Heart left ventricle (tissue), 13 donors: ENCODE measurements around the gene TMEM31.

Source experiments
- POLR2A ChIP-seq, 2 donors: fragments of 450-650 bp; IDR thresholded peaks; one replicate each; pipeline ENCODE4 v1.6.1; 2017; ENCODE audit warnings: antibody characterized with exemption in 2 of 2, mild to moderate bottlenecking in 2 of 2, moderate library complexity in 2 of 2
- TF ChIP-seq, protein P1 (sequence below), 12 donors: fragments of 200-600 bp; sonication (generic) in 4 of 12; IDR thresholded peaks; one replicate each; pipeline versions ENCODE4 v1.5.0 to v1.8.0; 2018 to 2022; ENCODE audit warnings: antibody characterized with exemption in 12 of 12, mild to moderate bottlenecking in 5 of 12
- donor health status: ischemic (EF 13 %, LVEDD 7.1; RV severe dilation, severe dysfunction).
- donor health status: DM: no; HTN: yes; CAD: no.
- donor health status: DM: no; HTN: no; CAD: no.
- donor health status: ischemic (EF 25% LVEDD 6.9; RV normal size, moderate dysfunction).
- donor health status: ischemic (EF 25% LVEDD 5.7; RV mildly dilated, moderate dysfunction).
- donor health status: ischemic (EF 35%, LVEDD 5.7; RV mildly dilated, moderate dysfunction).
- donor health status: nonischemic (EF 11% LVEDD 7.7; RV severe dilation, severe dysfunction).
- donor health status: DM: yes; HTN: yes; CAD: no.
- donor health status: PGD.
- donor health status: ischemic (EF 29% LVEDD 5.4; RV normal size, mild dysfunction).
- donor health status: nonischemic (EF 23%, LVEDD 6.1; RV moderate dilation, normal function).

- TF ChIP-seq, protein P1, sequence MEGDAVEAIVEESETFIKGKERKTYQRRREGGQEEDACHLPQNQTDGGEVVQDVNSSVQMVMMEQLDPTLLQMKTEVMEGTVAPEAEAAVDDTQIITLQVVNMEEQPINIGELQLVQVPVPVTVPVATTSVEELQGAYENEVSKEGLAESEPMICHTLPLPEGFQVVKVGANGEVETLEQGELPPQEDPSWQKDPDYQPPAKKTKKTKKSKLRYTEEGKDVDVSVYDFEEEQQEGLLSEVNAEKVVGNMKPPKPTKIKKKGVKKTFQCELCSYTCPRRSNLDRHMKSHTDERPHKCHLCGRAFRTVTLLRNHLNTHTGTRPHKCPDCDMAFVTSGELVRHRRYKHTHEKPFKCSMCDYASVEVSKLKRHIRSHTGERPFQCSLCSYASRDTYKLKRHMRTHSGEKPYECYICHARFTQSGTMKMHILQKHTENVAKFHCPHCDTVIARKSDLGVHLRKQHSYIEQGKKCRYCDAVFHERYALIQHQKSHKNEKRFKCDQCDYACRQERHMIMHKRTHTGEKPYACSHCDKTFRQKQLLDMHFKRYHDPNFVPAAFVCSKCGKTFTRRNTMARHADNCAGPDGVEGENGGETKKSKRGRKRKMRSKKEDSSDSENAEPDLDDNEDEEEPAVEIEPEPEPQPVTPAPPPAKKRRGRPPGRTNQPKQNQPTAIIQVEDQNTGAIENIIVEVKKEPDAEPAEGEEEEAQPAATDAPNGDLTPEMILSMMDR (IDR thresholded peaks at IDR 0.05): no peak
- TF ChIP-seq POLR2A (IDR thresholded peaks at IDR 0.05): no peak
These were observed 44.3 kb upstream of the TMEM31 start for GRCh38 chrX:103666202-103667107.
